Stimulated activated effector memory CD8-positive, alpha-beta T cell treated with anti-CD3 and anti-CD28 coated beads, Interleukin-12 subunit alpha, Interleukin-12 subunit beta, amount 100 ng/mL, for 72 hours (primary cell): ENCODE data around the gene PCNX2.
A peak's percentile ranks its signal among the peaks of the same experiment; 100 is the strongest.

Experiments used
- ATAC-seq: fragments of 150-1000 bp; cut with Tn5 transposase; 2 replicates; pipeline ENCODE4 v1.10.0; 2021
- DNase-seq, 2 donors: peaks; one replicate each; pipeline ENCODE4 v3.0.0; 2021 to 2022; ENCODE audit warnings: low spot score in 2 of 2
- H3K27ac Mint-ChIP-seq: one replicate; pipeline ENCODE4 v1.8.0; 2022; ENCODE audit warnings: mild to moderate bottlenecking, mixed read lengths
- H3K36me3 Mint-ChIP-seq: one replicate; pipeline ENCODE4 v1.8.0; 2022; ENCODE audit warnings: mild to moderate bottlenecking, mixed read lengths
- H3K4me1 Mint-ChIP-seq: one replicate; pipeline ENCODE4 v1.8.0; 2022; ENCODE audit warnings: mixed read lengths
- H3K4me3 Mint-ChIP-seq: one replicate; pipeline ENCODE4 v1.8.0; 2022; ENCODE audit warnings: mild to moderate bottlenecking, mixed read lengths
- H3K9me3 Mint-ChIP-seq: one replicate; pipeline ENCODE4 v1.8.0; 2022; ENCODE audit warnings: mixed read lengths

PCNX2 gene

DNA sequence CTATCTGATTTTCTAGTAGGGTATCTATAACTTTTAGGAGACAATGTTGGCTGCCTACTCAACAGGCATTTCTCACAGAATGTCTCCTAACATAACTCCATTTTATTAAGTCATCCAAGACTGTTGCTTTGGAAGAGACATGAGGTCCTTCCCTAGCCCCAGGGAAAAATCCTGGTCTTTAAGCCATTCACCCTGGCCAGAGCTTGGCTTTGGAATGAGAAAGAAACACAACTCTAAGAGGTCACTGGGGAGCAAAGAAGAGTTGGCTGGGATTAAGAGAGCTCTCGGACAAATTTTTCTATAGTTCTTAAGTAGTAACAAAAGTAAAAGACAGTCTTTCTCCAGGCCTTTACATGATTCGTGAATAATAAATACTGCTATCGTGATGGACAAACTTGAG lies 57.9 kb downstream of the PCNX2 start:
- DNase-seq (no peak), ATAC-seq (no peak)
- Mint-ChIP-seq H3K4me1 (no peaks in the 10 kb centered on the region), H3K27ac (no peak overlapping the region), H3K4me3 (no peak overlapping the region), H3K9me3 (no peaks in the 10 kb centered on the region), H3K36me3 (peaks cover 23% of the 10 kb centered on the region)

DNA sequence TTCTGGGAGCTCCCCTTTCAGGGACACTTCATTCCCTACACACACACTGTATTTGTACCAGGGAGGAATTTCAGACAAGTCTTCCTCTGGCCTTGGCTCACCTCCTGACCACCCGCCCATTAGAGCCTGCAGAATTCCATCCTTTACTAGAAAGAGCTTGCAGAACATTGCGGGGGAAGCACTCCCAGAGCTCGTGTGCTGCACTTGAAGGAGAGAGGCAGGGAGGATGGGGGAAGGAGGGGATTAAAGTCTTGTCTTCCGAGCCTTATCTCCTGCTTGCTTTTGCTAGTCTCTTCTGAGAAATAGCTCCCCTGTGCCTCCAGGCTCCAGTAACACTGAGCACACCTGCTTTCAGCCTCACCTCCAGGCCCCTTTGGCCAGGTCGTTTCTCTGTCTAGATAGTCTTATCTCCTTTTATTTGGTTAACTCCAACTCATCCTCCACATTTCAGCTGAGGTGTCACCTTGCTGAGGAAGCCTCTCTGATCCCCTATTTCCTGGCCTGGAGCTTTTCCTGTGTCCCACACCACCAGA lies 62.0 kb downstream of the PCNX2 start:
- Mint-ChIP-seq H3K4me3 (no peak overlapping the region), H3K36me3 (peaks cover 38% of the 10 kb centered on the region), H3K27ac (peak overlapping the region; percentile 63)

DNA sequence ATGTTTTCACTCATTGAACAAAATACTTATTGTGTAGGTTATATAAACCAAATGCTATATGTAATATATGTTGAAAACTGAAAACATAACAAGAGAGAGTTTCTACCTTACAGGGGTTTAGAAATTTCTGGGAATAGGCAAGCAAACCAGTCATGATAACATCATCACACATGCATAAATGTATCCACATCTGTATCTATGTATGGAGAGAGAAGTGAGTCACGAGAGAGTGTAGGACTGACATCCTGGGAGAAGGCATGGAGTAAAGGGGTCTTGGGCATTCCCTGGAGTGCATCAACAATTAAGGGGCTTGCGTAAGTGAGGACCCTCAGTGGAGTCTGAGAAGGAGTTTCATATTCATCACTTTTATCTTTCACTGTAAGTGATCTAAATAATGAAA lies 65.5 kb downstream of the PCNX2 start:
- DNase-seq (no peak), ATAC-seq (no peak)
- no peak overlapping the region for H3K27ac Mint-ChIP-seq
- H3K4me1 Mint-ChIP-seq = no peaks in the 10 kb centered on the region
- peaks cover 38% of the 10 kb centered on the region for H3K36me3 Mint-ChIP-seq
- no peaks in the 10 kb centered on the region for H3K9me3 Mint-ChIP-seq
- H3K4me3 Mint-ChIP-seq = no peak overlapping the region

More for the DNA sequence above, 62.0 kb downstream of the PCNX2 start:
- no peaks in the 10 kb centered on the region for H3K9me3 Mint-ChIP-seq
- no peaks in the 10 kb centered on the region for H3K4me1 Mint-ChIP-seq
- ATAC-seq = no peak
- no peak for DNase-seq

DNA sequence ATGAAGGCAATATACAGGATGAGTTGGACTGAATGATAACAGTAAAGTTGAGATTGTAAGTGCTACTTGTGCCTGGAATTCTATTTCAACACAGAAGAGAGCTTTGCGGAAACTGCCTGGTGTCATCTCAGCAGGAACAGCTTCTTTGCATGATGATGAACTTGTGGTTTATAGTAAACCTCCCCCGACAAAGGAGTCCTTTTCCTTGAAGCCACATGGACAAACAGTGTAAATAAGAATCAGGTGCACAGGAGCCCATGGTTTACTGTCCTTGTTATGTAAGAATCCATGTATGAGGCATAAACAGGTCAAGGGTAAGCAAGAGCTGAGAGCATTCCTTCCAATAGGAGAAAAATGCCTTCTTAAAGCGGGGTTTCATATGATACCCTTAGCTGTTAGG lies 66.2 kb downstream of the PCNX2 start:
- DNase-seq (no peak), ATAC-seq (no peak)
- Mint-ChIP-seq H3K4me1 (no peaks in the 10 kb centered on the region), H3K4me3 (no peak overlapping the region), H3K9me3 (no peaks in the 10 kb centered on the region), H3K36me3 (peaks cover 33% of the 10 kb centered on the region), H3K27ac (no peak overlapping the region)

DNA sequence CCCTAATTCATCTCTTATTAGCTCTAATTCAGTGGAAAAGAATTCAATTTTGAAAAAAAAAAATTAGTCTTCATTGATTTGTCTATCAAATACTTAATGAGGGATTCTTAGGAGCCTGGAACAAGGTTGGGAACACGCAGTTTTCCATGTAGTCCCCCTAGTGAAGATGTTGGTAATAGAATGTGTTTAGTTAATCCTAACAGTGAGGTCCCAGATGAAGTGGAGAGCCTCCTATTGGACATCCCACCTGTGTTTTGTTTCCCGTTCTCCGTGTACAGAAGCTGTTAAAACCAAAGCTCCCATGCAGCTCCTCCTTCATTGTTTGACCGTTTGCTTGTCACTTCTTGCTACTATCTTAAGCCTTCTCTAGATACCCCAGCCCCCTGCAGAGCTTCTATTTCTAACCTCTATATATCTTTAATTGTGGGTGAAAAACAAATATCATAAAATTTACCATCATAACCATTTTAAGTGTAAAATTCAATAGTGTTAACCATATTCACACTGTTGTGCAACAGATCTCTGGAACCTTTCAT lies 67.5 kb downstream of the PCNX2 start:
- ATAC-seq (no peak), DNase-seq (no peak)
- H3K9me3 Mint-ChIP-seq = no peaks in the 10 kb centered on the region
- no peaks in the 10 kb centered on the region for H3K4me1 Mint-ChIP-seq
- no peak overlapping the region for H3K4me3 Mint-ChIP-seq
- H3K36me3 Mint-ChIP-seq = peaks cover 33% of the 10 kb centered on the region
- H3K27ac Mint-ChIP-seq = no peak overlapping the region

DNA sequence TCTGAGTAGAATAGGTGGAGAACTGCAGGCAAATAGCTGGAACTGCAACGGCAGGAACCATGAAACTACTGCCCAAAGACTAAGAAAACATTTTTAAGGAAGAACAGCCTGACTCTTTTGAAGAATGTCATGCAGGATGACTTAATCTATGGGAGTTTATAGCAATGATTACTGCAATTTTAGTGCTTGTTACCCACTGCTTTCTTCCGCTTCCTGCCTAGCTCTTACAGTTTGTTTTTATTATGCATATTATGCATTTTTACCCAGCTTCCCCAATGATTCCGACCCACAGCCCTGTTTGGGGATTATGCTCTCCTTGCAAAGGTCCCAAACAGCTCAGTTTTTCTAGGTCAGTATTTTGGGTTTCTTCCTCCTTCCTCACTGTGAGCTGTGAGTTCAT lies 71.2 kb downstream of the PCNX2 start:
- no peaks in the 10 kb centered on the region for H3K4me1 Mint-ChIP-seq
- DNase-seq (no peak), ATAC-seq (no peak)
- peaks cover 3% of the 10 kb centered on the region for H3K9me3 Mint-ChIP-seq
- H3K27ac Mint-ChIP-seq = no peak overlapping the region
- H3K4me3 Mint-ChIP-seq = no peak overlapping the region
- peaks cover 24% of the 10 kb centered on the region for H3K36me3 Mint-ChIP-seq

DNA sequence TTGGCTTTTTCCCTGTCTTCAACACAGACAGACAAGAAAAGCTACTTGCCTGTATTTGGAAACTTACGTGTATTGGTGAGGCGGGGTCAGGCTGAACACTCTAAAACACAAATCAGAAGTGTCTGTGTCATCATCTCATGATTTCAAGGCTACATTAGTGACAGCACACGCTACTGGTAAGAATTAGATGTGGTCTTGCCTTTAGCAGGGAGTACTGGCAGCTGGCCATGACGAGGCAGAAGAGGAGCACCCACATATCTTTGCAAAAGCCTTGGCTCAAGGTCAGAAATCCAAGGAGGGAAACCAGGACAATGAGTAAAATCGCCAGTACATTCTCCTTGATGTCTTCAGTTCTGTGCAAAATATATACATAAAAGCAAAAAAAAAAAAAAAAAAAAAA lies 77.7 kb downstream of the PCNX2 start:
- Mint-ChIP-seq H3K9me3 (peaks cover 3% of the 10 kb centered on the region), H3K4me1 (no peaks in the 10 kb centered on the region), H3K27ac (no peak overlapping the region), H3K36me3 (peaks cover 12% of the 10 kb centered on the region), H3K4me3 (no peak overlapping the region)
- no peak for ATAC-seq
- no peak for DNase-seq

DNA sequence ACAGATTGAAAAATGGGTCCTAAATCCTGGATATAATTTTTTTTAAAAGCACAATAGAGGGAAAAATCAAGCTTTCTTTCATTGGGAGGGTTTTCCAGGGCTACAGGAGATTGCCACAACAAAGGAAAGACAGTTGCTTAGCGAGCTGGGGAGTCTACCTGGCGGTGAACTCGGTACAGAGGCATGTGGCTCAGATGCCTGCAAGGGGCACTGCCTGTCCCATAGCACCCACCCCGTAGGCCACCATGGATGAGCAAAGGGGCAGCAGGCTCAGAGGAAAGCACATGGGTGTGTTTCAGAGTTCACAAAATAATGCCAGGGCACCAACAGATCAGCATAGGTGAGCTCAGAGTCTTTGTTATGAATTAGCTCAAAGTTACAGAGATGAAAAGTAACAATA lies 79.5 kb downstream of the PCNX2 start:
- Mint-ChIP-seq H3K27ac (no peak overlapping the region), H3K9me3 (peaks cover 3% of the 10 kb centered on the region), H3K36me3 (peaks cover 11% of the 10 kb centered on the region), H3K4me3 (no peak overlapping the region), H3K4me1 (no peaks in the 10 kb centered on the region)
- no peak for ATAC-seq
- no peak for DNase-seq

DNA sequence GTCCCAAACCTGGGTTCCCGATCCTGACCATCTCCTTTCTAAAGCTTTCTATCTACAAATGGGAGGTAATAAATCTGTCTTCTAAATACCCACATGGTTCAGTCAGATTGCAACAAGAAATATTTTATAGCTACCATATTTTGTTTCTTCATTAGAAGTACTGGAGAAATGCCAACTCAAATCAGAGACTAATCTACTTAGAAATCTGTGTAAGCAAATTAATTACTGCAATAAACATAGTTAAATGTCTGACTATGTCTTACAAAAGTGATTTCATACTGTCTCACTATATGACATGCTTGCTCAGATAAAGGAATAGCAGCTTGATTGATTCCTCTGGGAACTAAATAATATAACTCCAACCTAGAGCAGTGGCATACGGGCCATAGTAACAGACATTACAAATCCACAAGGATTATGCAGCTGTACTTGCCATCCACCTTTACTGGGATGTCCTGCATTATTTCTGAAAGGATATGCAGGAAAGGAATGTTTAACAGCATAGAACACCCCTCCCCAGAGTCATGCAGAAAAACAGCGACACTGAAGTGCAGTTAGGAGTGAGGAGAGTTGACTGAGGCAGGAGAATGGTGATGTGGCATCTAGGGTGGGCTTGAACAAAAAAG lies 80.3 kb downstream of the PCNX2 start:
- Mint-ChIP-seq H3K4me1 (no peaks in the 10 kb centered on the region), H3K27ac (no peak overlapping the region), H3K9me3 (no peaks in the 10 kb centered on the region), H3K4me3 (no peak overlapping the region), H3K36me3 (peaks cover 5% of the 10 kb centered on the region)
- no peak for ATAC-seq
- no peak for DNase-seq

DNA sequence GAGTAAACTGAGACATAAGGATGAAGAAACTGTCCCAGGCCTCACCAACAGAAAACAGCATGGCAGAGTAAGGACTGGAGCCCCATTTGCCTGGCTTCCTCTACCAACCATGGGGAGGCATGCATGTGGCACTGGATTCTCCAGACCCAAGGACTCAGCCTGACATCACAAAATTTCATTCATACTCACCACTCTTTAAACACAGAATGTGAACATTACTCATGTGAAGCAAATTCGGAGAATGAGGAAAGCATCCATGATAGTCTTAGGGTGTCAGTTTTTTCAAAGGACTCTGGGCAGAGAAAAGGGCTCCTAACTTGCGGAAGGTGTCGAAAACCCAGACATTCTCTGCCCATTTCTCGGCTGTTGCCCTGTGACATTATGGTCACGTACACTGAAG lies 83.9 kb downstream of the PCNX2 start:
- no peak for ATAC-seq
- Mint-ChIP-seq H3K4me3 (no peak overlapping the region), H3K27ac (no peak overlapping the region), H3K4me1 (no peaks in the 10 kb centered on the region), H3K36me3 (peaks cover 17% of the 10 kb centered on the region), H3K9me3 (no peaks in the 10 kb centered on the region)
- DNase-seq = no peak

DNA sequence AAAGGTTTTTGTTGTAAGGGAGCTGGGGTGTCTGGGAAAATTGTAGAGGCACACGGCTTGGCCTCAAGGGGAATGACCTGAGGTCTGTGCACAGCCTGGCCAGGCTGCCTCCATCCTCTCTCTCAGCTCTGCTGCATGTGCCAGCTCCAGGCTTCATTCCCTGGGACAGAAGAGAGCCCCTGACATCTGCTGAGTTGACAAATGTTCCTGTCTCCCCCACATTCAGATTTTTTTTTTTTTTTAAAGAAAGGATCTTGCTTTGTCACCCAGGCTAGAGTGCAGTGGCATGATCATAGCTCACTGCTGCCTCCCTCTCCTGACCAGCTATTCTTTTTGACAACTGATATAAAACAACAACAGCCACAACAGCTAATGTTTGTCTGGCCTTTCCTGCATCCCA lies 84.4 kb downstream of the PCNX2 start:
- Mint-ChIP-seq H3K9me3 (no peaks in the 10 kb centered on the region), H3K36me3 (peaks cover 22% of the 10 kb centered on the region), H3K27ac (no peak overlapping the region), H3K4me1 (no peaks in the 10 kb centered on the region), H3K4me3 (no peak overlapping the region)
- DNase-seq = no peak
- ATAC-seq = no peak

DNA sequence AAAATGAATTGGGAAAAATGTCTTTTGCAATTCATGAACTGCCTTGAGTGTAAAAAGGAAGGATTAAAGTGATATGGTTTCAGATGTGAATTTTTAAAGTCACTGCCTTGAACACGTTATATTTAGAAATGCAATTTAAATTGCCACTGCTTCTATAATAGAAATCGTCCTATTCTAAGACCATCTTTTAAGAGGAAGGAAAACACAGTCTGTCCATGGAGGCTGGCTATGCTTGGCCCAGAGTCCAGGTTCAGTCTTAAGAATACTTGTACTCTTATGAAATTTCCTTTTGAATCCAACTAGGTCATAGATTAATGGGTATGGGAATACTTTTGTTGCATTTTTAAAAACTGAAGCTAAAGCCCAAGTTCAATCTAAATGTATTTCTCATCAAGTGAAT lies 86.0 kb downstream of the PCNX2 start:
- no peaks in the 10 kb centered on the region for H3K4me1 Mint-ChIP-seq
- H3K27ac Mint-ChIP-seq = no peak overlapping the region
- ATAC-seq = no peak
- H3K36me3 Mint-ChIP-seq = peaks cover 23% of the 10 kb centered on the region
- no peak overlapping the region for H3K4me3 Mint-ChIP-seq
- no peak for DNase-seq
- no peaks in the 10 kb centered on the region for H3K9me3 Mint-ChIP-seq

DNA sequence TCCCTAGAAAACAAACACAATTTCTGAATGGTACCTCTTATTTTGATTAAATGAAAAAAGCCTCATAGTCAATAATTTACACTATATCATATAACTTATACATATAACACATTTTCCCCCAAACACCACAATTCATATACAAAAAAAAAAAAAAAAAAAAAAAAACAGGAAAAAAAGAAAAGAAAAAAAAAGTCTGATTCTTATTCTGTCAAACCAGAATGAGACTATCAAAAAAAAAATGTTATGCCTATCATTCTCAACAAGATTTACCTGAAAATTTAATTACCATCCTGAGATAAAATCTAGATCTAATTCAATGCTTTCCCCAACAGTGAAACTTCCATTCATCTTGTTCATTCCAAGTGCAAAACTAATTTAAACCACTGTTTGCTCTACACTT lies 86.8 kb downstream of the PCNX2 start:
- no peak for DNase-seq
- H3K4me1 Mint-ChIP-seq = no peaks in the 10 kb centered on the region
- H3K4me3 Mint-ChIP-seq = no peak overlapping the region
- no peak for ATAC-seq
- peaks cover 18% of the 10 kb centered on the region for H3K36me3 Mint-ChIP-seq
- H3K27ac Mint-ChIP-seq = no peak overlapping the region
- H3K9me3 Mint-ChIP-seq = no peaks in the 10 kb centered on the region

DNA sequence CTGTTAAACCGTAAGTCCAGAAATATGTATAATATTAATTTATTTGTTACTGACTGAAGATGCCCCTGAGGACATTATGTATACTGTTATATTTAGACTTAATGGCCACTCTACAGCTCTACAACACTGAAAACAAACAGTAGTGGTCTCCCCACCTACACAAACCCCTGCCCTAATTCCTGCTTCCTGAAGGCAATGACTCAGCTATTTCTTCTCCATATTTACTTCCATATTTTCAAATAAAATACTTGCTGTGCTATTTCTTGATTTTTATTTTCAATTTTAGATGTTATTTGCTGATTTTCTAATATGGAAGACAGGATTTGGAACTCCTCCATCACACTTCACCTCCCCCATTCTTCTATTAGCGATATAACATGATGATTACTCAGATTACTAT lies 97.6 kb downstream of the PCNX2 start:
- Mint-ChIP-seq H3K4me1 (no peaks in the 10 kb centered on the region), H3K27ac (no peak overlapping the region), H3K4me3 (no peak overlapping the region)

DNA sequence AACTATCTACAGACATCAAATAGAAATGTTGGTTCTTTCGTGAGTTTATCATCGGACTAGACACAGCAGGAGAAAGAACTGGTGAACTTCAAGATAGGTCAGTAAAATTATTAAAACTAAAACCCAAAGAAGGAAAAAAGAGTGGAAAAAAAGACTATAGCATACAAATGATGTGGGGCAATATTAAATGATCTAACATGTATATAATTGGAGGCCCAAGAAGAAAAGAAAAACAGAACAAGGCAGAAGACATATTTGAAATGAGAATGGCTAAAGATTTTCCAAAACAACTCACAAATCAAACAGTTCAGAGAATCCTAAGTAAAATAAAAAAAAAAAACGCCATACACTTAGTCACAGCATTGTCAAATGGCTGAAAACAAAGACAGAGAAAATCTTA lies 101.8 kb downstream of the PCNX2 start:
- H3K4me1 Mint-ChIP-seq = no peaks in the 10 kb centered on the region
- ATAC-seq = no peak
- DNase-seq = no peak
- peaks cover 35% of the 10 kb centered on the region for H3K36me3 Mint-ChIP-seq
- no peak overlapping the region for H3K27ac Mint-ChIP-seq
- no peak overlapping the region for H3K4me3 Mint-ChIP-seq
- no peaks in the 10 kb centered on the region for H3K9me3 Mint-ChIP-seq

More for the DNA sequence above, 97.6 kb downstream of the PCNX2 start:
- no peaks in the 10 kb centered on the region for H3K9me3 Mint-ChIP-seq
- ATAC-seq = no peak
- H3K36me3 Mint-ChIP-seq = peaks cover 54% of the 10 kb centered on the region
- DNase-seq = no peak

DNA sequence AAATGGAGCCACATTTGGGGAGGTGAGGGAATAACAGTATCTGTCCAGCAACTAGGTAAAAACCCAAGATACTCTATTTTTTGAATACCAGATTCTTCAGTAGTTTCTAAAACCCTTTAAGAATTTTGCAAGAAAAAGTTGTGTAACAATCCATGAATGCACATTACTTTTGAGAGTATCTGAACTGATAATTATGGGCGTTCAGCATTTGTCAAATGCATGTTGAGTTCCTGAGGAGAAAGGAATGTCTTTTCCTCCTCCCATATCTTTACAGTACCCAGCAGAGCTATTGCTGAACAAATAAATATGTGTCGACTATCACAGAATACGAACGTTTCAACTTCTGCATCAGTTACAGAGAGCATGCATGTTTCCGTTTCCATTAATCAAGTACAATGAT lies 104.5 kb downstream of the PCNX2 start:
- ATAC-seq (no peak), DNase-seq (no peak)
- H3K36me3 Mint-ChIP-seq = peaks cover 26% of the 10 kb centered on the region
- no peaks in the 10 kb centered on the region for H3K9me3 Mint-ChIP-seq
- H3K27ac Mint-ChIP-seq = no peak overlapping the region
- H3K4me1 Mint-ChIP-seq = no peaks in the 10 kb centered on the region
- H3K4me3 Mint-ChIP-seq = no peak overlapping the region
